ENCODE measurements around the gene GABPB2.
A peak's percentile ranks its signal among the peaks of the same experiment; 100 is the strongest.

GABPB2 gene

GRCh38 chr1:151134396-151134795 lies 63.8 kb downstream of the GABPB2 start:
- DNase-seq: no peak

GRCh38 chr1:151134991-151135390 lies 64.4 kb downstream of the GABPB2 start:
- DNase-seq: no peak

- no peak for DNase-seq
These were observed 65.1 kb downstream of the GABPB2 start for GRCh38 chr1:151135433-151136385.

- no peak for DNase-seq
These were observed 67.2 kb downstream of the GABPB2 start for GRCh38 chr1:151137789-151138188.

- no peak for DNase-seq
These were observed 72.0 kb downstream of the GABPB2 start for GRCh38 chr1:151142411-151143056.

GRCh38 chr1:151143057-151143435 lies 72.5 kb downstream of the GABPB2 start:
- no peak for DNase-seq

- DNase-seq: no peak
These were observed 73.4 kb downstream of the GABPB2 start for GRCh38 chr1:151143986-151144385.

- DNase-seq: no peak
These were observed 74.1 kb downstream of the GABPB2 start for GRCh38 chr1:151144474-151145303.

- DNase-seq: peak; percentile 62
These were observed 74.9 kb downstream of the GABPB2 start for GRCh38 chr1:151145304-151146071.

- no peak for DNase-seq
These were observed 75.5 kb downstream of the GABPB2 start for GRCh38 chr1:151146072-151146411.

GRCh38 chr1:151146412-151147131 lies 76.0 kb downstream of the GABPB2 start, which contains the start of gene SEMA6C:
SEMA6C (minus strand) TSS chr1:151146631; CDS start chr1:151142621, 4,010 bp downstream.
- peak; percentile 98 for DNase-seq

- DNase-seq: peak; percentile 67
These were observed 76.6 kb downstream of the GABPB2 start for GRCh38 chr1:151147132-151147503.

GRCh38 chr1:151147665-151148064 lies 77.1 kb downstream of the GABPB2 start:
- DNase-seq: no peak

- DNase-seq: no peak
These were observed 85.9 kb downstream of the GABPB2 start, which contains the start of gene TNFAIP8L2 for GRCh38 chr1:151156515-151156819. TNFAIP8L2 (plus strand) TSS chr1:151156649; CDS start chr1:151158698, 2,049 bp downstream.

- no peak for DNase-seq
These were observed 86.5 kb downstream of the GABPB2 start for GRCh38 chr1:151157067-151157531.

GRCh38 chr1:151158326-151158725 lies 87.8 kb downstream of the GABPB2 start:
- no peak for DNase-seq

- DNase-seq: no peak
These were observed 88.2 kb downstream of the GABPB2 start for GRCh38 chr1:151158751-151159251.

- DNase-seq: no peak
These were observed 88.8 kb downstream of the GABPB2 start for GRCh38 chr1:151159373-151159772.

GRCh38 chr1:151164732-151165280 lies 94.2 kb downstream of the GABPB2 start:
- DNase-seq: no peak

- peak; percentile 69 for DNase-seq
These were observed 94.7 kb downstream of the GABPB2 start for GRCh38 chr1:151165281-151165737.

Measured in NCI-H345 (cell line).